Measurements from ENCODE around the gene SPOCK1.

The SPOCK1 gene

DNA sequence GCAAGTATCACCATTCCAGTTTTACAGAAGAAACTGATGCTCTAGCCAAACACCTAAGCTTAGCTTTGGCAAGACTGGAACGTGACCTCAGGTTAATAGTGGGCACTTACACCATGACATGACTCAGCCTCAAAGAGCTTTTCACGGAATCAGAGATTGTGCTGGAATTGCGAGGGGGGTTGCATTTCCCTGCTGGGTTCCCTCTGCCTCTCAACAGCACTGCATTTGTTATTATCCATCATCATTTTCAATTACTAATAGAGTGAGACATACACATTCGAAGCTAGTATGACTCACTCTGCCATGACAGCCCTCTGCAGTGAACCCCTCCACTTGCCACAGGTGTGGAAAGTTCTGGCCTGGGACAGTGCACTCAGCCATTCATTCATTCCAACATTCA lies 8.0 kb downstream of the SPOCK1 start:
- TF ChIP-seq, protein P1, sequence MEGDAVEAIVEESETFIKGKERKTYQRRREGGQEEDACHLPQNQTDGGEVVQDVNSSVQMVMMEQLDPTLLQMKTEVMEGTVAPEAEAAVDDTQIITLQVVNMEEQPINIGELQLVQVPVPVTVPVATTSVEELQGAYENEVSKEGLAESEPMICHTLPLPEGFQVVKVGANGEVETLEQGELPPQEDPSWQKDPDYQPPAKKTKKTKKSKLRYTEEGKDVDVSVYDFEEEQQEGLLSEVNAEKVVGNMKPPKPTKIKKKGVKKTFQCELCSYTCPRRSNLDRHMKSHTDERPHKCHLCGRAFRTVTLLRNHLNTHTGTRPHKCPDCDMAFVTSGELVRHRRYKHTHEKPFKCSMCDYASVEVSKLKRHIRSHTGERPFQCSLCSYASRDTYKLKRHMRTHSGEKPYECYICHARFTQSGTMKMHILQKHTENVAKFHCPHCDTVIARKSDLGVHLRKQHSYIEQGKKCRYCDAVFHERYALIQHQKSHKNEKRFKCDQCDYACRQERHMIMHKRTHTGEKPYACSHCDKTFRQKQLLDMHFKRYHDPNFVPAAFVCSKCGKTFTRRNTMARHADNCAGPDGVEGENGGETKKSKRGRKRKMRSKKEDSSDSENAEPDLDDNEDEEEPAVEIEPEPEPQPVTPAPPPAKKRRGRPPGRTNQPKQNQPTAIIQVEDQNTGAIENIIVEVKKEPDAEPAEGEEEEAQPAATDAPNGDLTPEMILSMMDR (IDR thresholded peaks at IDR 0.05), result no peak

DNA sequence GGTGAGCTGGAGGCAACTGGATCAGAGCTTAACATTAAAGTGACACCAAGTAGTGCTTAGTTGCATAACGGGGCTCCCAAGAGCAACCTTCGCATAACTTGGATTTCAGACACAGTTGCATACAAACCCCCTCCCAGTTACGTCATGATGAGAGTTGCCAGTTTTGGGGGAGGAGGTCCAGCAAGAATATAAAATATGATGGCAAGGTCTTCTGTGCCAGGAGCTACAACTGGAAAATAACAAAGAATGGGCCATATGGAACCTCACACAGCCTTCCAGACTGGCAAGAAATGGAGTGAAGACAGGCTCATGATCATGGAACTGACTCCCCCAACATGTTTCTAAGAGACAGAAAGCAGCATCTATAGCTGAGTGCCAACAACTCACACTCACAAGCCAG lies 8.5 kb downstream of the SPOCK1 start:
- TF ChIP-seq, protein P1 (IDR thresholded peaks at IDR 0.05), result no peak

DNA sequence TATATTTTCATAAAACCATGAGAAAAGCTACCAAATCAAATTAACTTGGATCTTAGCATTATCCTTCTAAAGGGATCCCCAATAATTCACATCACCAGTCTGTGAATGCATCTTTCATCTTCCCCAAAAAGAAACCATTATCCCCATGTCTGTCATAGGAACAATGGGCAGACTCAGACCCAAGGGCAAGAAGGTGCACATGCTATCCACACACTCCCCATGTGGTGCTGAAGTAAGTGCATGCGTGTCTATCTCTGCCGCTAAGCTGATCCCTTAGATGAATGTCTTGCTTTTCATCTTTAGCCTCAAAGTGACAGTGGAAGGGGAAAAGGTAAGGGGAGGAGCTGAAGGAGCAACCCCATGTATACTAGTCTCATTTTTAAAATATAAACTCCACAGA lies 10.2 kb downstream of the SPOCK1 start:
- TF ChIP-seq, protein P1 (IDR thresholded peaks at IDR 0.05), result no peak

DNA sequence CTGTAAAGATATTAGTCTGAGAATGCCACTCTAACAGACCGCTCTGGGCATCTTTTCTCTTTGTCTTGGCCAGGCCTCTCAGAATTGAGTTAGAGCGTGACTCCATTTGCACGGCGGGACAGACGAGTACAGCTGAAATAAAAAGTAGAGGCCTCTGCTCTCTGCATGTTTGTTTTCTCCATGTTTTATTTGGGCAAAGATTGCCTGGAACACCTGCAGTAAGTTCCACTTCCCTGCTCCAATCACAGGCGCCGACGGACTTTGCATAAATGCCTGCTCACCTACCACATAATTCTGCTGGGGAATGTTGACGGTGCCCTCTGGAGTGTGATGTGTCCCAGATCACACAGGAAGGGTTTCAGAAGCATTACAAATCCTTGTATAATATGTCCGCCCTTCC lies 10.6 kb downstream of the SPOCK1 start:
- TF ChIP-seq, protein P1 (IDR thresholded peaks at IDR 0.05), result no peak

DNA sequence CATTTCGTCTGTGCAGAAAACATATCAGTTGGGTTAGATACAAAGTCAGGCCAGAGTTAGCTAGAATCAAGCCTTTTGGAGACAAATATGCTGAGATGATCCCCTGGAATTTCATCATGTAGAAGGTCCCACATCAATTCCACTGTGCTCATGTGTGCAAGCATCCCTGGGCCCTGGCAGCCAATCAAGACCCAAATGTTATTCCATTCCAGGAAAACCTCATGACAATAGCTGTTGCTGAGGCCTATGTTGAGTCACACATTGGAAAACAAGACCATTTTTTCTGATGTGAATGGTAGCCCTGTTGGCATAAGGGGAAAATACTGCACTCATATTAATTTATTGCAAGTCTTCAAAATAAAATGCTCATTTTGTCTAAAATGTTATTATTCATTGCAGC lies 11.5 kb downstream of the SPOCK1 start:
- TF ChIP-seq, protein P1 (IDR thresholded peaks at IDR 0.05), result no peak

DNA sequence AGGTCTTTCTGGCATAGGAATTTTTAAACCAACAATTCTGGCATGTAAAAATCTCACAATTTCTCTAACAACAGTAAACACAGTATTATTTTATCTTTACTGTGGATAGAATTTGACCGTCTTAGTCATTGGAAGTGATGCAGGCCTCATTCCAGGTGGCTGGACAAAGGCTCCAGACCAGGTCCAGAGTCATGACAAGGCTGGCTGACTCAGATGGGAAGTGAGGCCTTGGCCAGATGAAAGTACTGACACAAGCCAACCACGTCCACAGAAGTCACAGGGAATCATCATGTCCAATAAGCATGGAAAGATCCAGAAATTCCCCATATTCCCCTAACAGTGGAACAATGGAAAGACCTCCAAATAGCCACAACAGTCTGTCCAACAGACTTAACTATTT lies 12.4 kb downstream of the SPOCK1 start:
- TF ChIP-seq, protein P1 (IDR thresholded peaks at IDR 0.05), result no peak

DNA sequence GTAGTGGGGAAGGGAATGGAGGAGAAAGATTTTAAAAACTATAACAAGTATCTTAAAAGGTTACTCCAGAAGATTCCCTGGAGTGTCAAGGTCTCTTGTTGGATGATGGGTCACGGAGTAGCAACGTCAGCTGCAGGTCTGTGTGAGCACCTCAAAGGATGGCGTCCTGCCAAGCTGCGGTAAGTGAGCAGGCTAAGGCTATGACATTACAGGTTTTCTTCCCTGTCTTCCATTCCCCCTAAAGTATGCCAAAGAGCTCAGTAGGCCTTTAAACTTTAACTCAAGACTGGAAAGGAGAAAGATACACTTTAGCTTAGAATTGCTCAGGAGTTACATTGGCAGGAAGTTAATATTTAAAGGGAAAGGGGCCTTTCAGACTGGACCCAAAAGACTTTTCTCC lies 17.5 kb downstream of the SPOCK1 start:
- TF ChIP-seq, protein P1 (IDR thresholded peaks at IDR 0.05), result no peak

DNA sequence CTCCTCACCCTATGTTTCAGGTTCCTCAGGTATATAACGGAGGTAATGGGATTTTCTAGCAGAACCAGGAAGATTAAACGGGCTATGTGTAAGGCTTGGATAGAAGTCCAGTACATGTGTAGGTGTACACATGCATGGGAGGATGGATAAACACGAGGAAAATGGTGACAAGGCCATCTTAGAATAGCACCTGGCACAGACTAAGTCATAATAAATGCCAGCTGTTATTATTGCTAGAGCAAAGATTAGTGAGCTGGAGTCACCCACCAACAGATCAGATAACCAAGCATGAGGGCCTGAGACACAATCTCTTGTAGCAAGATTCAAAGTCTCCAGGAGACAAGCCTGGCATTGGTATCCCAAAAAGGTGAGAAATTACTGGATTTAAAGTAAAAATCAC lies 21.1 kb downstream of the SPOCK1 start:
- TF ChIP-seq, protein P1 (IDR thresholded peaks at IDR 0.05), result no peak
